LNCAP (cell line): Measurements from ENCODE around the gene FN3K.

Source experiments
- TF ChIP-seq, protein P1 (sequence below): fragments of 450-650 bp; IDR thresholded peaks from 2 replicates; pipeline ENCODE4 v1.5.1; 2017; ENCODE audit warnings: mild to moderate bottlenecking

The FN3K gene

DNA sequence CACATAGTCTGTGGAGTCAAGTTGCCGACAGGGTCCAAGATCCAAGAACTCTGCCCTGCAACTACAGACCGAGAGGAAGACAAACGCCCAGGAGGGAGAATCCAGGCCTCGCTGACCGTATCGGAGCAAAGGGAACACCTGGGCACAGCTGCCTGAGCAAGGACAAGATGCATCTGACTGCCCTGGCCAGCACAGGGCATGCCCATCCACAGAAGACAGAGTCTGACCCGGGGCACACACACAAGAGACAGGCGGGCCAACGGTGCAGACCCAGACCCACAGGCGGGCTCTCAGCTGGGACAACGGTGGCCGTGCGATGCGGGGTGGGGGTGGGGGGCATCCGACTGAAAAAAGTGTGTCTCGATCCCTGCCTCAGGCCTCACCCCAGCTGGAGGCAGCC lies 43.1 kb upstream of the FN3K start:
- TF ChIP-seq, protein P1, sequence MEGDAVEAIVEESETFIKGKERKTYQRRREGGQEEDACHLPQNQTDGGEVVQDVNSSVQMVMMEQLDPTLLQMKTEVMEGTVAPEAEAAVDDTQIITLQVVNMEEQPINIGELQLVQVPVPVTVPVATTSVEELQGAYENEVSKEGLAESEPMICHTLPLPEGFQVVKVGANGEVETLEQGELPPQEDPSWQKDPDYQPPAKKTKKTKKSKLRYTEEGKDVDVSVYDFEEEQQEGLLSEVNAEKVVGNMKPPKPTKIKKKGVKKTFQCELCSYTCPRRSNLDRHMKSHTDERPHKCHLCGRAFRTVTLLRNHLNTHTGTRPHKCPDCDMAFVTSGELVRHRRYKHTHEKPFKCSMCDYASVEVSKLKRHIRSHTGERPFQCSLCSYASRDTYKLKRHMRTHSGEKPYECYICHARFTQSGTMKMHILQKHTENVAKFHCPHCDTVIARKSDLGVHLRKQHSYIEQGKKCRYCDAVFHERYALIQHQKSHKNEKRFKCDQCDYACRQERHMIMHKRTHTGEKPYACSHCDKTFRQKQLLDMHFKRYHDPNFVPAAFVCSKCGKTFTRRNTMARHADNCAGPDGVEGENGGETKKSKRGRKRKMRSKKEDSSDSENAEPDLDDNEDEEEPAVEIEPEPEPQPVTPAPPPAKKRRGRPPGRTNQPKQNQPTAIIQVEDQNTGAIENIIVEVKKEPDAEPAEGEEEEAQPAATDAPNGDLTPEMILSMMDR = no peak

DNA sequence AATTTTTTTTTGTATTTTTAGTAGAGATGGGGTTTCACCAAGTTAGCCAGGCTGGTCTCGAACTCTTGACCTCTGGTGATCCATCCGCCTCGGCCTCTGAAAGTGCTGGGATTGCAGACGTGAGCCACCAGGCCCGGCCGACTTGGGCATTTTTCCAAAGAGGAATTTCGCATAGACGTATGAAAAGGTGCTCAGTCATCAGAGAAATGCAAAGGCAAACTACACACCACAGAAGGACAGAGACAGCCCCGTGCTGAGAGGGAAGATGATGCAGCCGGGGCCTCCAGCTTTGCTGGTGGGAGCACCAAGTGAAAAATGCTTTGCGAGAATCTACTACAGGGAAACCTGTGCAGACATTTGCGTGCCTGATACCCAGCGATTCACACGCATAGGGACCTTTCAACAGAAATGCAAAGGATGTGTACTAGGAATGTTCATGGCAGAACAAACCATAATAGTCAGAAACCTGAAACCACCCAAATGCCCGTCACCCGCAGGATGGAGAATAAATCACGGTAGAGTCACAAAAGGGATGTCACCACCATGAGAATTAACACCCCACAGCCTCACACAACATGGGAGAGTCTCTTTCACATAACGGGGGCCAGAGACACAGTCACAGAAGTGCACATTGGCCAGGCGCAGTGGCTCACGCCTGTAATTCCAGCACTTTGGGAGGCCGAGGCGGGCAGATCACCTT lies 42.1 kb upstream of the FN3K start:
- TF ChIP-seq, protein P1 = no peak

DNA sequence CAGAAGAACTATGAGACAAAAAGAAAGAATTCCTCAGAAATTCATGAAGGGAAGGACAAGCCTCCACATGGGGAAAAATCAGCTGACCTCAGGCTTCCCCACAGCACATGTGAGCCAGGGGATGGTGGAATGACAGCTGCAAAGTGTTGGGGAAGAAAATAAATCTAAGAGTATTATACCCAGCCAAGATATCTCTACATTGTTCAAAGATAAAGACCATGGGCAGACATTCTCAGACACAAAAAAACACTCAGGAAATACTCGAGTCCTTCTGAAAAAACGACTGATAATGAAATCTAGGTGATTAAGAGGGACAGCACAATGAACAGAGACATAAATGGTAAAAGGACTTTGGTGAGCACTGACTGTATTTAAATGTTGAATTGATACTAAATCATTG lies 40.8 kb upstream of the FN3K start:
- TF ChIP-seq, protein P1 = no peak

DNA sequence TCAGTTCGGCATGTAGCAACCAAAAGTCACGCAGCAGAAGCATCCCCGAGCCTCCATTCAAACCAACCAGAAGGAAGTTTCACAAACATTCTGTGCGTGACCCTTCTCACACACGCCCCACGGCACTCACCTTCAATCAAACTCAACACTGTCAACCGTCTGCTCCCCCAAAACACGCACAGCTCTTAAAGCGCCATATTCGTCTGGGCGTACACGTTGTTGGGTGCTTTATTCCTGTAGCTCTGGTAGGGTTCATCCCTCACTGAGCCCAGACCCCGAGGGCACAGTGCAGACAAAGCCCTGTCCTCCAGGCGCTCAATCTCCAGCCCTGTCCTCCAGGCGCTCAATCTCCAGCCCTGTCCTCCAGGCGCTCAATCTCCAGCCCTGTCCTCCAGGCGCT lies 39.2 kb upstream of the FN3K start:
- TF ChIP-seq, protein P1 = no peak

DNA sequence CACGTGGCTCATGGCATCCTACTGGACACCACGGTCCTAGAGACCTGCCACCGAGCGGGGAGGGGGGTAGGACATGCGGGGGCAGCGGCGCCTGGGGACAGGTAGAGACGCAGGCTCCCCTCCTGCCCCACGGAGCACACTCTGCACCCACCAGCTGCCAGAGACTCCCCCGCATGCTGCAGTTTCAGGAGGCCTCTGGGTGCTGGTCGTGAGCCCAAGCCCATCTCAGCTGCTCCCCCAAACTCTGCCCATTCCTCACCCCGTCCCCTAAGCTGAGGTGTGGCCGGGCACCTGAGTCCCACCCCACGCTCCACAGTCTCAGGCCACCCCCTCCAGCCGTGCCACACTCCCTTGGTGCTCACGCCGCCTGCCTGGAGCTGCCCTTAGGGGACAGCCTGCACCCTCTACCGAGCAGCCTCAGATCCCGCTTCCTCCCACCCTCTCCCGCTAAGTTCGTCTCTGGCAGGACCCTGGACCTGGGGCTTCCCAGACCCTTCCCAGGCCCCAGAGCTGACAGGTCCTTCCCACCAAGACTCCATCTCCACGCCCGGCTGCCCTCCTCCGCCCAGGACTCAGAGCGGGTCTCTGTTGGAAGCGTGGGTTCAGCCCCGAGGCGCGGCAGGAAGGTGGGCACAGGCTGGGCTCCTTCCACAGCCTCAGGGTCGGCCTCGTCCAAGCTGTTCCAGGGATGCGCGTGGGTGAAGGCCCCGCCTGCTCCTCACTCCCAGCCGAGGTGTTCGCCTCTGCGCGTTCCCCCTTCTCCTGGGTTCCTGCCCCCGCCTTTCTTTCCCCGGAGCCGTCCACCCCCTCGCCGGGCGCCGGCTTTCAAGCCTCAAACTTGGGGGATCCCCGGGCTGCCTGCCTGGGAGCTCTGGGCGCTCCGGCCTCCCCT lies 38.3 kb upstream of the FN3K start:
- TF ChIP-seq, protein P1 = no peak

DNA sequence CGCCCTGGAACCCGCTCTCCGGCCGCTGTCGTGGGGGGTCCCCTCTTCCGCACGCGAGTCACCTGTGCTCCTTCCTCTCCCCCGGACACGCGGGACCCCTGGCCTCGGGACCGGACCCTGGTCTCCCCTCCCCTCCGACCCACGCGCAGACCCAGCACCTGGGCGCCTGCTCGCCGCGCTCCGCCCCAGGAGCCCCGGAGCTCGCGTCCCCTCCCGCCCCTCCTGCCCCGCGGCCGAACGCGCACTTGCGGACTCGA lies 37.7 kb upstream of the FN3K start:
- TF ChIP-seq, protein P1 = no peak

DNA sequence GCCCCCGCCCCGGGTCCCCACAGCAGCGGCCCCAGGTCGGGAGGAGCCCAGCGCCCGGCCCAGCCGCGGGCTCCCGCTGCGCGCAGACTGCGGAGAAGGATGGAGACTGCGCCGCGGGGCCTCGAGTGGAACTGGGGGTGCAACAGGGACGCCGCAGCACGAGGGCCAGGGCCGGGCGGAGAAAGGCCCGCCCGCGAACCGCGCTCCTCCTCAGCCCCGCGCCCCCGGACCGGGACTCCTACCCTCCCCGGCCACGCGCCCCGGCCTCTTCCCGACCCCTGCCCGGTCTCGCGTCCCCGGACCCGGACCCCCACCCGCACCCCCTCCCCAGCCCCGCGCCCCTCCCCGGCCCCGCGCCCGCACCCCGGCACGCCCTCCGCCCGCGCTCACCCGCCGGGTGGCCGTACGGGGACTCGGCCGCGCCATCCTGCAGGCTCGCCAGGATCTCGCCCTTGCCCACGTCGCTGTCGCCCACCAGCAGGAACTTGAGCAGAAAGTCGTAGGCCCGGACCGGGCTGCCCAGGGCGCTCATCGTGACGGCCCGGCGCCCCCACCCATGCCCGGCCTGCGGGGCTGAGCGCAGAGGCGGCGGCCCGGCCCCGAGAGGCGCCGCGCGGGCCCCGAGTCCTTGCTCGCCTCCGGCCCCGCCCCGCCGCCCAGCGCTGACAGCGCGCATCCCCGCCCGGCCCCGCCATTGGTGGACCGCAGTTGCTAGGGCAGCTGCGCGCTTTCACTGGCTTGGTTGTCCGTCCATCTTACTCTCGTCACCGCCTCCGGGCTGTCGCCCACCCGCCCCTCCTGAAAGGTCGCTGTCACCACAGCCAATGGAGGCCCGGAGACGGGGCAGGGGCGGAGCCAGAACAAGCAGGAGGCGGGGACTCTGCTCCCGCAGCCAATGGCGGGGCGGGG lies 37.1 kb upstream of the FN3K start, which contains the start of gene RAB40B:
RAB40B (minus strand) TSS at position 634 of the 909 bp plus-strand sequence; CDS start at position 532, 102 bp downstream.
- TF ChIP-seq, protein P1 = no peak
